Nephron (organoid): Measurements from ENCODE around the gene CACHD1.

Source experiments
- H3K27ac Mint-ChIP-seq, 3 experiments: 2 replicates each; pipeline ENCODE4 v1.8.0; 2020; ENCODE audit warnings: mixed read lengths in 3 of 3, mild to moderate bottlenecking in 2 of 3, moderate library complexity in 1 of 3
- H3K27me3 Mint-ChIP-seq: 2 replicates; pipeline ENCODE4 v1.8.0; 2021; ENCODE audit warnings: low read depth, mild to moderate bottlenecking, moderate library complexity, mixed read lengths
- H3K36me3 Mint-ChIP-seq: 2 replicates; pipeline ENCODE4 v1.8.0; 2020; ENCODE audit warnings: low read depth, mixed read lengths
- H3K4me1 Mint-ChIP-seq: 2 replicates; pipeline ENCODE4 v1.8.0; 2020; ENCODE audit warnings: mixed read lengths
- H3K4me3 Mint-ChIP-seq, 3 experiments: 2 replicates each; pipeline ENCODE4 v1.8.0; 2020; ENCODE audit warnings: mild to moderate bottlenecking in 3 of 3, mixed read lengths in 3 of 3, moderate library complexity in 2 of 3
- H3K9me3 Mint-ChIP-seq: 2 replicates; pipeline ENCODE4 v1.8.0; 2020; ENCODE audit warnings: mixed read lengths
- TF ChIP-seq, protein P1 (sequence below), 3 experiments: fragments of 200-600 bp; sonication (generic); IDR thresholded peaks; one replicate each; pipeline ENCODE4 v1.5.0; 2021; ENCODE audit warnings: antibody characterized with exemption in 3 of 3; ENCODE audit not compliant: unreplicated experiment in 3 of 3

CACHD1 gene

DNA sequence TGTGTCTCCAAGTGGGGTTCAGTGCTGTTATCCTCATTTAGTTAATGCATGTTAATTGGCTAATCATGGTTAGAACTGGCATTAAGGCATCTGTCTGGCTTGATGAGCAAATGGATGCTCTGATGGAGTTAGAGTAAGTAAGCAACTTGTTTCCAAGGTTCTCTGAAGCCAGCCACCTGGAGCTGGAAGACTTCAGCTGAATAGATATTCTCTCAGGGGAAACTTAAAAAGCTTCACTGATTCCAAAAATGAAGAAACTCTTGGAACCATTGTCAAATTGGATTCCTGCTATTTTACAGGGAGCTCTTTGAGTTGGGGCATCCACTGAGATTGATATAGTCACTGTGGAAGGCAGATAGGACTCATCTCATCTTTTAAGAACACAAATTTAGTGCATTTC is 118.9 kb downstream of the CACHD1 start:
- peak overlapping the region in 1 of 3 experiments; percentile 35 for H3K27ac Mint-ChIP-seq
- peaks cover 28% of the 10 kb centered on the region for H3K36me3 Mint-ChIP-seq
- no peaks in the 10 kb centered on the region for H3K9me3 Mint-ChIP-seq
- H3K4me1 Mint-ChIP-seq: no peaks in the 10 kb centered on the region
- TF ChIP-seq, protein P1, sequence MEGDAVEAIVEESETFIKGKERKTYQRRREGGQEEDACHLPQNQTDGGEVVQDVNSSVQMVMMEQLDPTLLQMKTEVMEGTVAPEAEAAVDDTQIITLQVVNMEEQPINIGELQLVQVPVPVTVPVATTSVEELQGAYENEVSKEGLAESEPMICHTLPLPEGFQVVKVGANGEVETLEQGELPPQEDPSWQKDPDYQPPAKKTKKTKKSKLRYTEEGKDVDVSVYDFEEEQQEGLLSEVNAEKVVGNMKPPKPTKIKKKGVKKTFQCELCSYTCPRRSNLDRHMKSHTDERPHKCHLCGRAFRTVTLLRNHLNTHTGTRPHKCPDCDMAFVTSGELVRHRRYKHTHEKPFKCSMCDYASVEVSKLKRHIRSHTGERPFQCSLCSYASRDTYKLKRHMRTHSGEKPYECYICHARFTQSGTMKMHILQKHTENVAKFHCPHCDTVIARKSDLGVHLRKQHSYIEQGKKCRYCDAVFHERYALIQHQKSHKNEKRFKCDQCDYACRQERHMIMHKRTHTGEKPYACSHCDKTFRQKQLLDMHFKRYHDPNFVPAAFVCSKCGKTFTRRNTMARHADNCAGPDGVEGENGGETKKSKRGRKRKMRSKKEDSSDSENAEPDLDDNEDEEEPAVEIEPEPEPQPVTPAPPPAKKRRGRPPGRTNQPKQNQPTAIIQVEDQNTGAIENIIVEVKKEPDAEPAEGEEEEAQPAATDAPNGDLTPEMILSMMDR (IDR thresholded peaks at IDR 0.05; ENCODE audit: unreplicated experiment in 3 of 3): no peak
- H3K4me3 Mint-ChIP-seq: no peak overlapping the region
- no peaks in the 10 kb centered on the region for H3K27me3 Mint-ChIP-seq

DNA sequence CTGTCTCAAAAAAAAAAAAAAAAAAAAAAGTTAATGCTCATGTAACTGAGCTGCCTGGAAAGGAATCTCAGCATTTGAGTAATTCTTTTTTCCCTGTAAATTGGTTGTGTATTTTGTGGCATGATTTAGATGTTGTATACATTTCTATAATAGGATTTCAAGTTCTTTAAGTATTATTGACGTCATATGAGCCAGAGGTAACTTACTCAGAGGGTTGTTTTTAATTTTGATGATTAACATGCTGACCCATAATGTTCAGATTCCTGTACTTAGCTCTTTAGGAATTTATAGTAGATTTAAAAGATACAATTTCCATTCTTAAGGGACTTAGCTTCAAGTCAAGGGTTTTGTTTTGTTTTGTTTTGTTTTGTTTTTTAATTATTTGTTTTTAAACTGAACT is 120.4 kb downstream of the CACHD1 start:
- Mint-ChIP-seq H3K36me3 (peaks cover 19% of the 10 kb centered on the region), H3K9me3 (no peaks in the 10 kb centered on the region), H3K27ac (no peak overlapping the region), H3K27me3 (no peaks in the 10 kb centered on the region), H3K4me3 (no peak overlapping the region), H3K4me1 (peaks cover 11% of the 10 kb centered on the region)
- TF ChIP-seq, protein P1 (IDR thresholded peaks at IDR 0.05; ENCODE audit: unreplicated experiment in 3 of 3): no peak

- Mint-ChIP-seq H3K4me1 (peaks cover 50% of the 10 kb centered on the region), H3K36me3 (peaks cover 13% of the 10 kb centered on the region), H3K9me3 (no peaks in the 10 kb centered on the region), H3K27ac (peak overlapping the region; percentile 57 to 81 (median 74)), H3K4me3 (no peak overlapping the region), H3K27me3 (peaks cover 4% of the 10 kb centered on the region)
- TF ChIP-seq, protein P1 (IDR thresholded peaks at IDR 0.05; ENCODE audit: unreplicated experiment in 3 of 3): no peak
These were observed 124.5 kb downstream of the CACHD1 start for GRCh38 chr1:64594446-64594845.

- Mint-ChIP-seq H3K4me1 (peaks cover 56% of the 10 kb centered on the region), H3K27ac (peak overlapping the region; percentile 57 to 81 (median 74)), H3K36me3 (peaks cover 17% of the 10 kb centered on the region), H3K27me3 (peaks cover 4% of the 10 kb centered on the region), H3K9me3 (no peaks in the 10 kb centered on the region), H3K4me3 (no peak overlapping the region)
- TF ChIP-seq, protein P1 (IDR thresholded peaks at IDR 0.05; ENCODE audit: unreplicated experiment in 3 of 3): no peak
These were observed 126.1 kb downstream of the CACHD1 start for GRCh38 chr1:64595871-64596515.

GRCh38 chr1:64597113-64597512 is 127.2 kb downstream of the CACHD1 start:
- H3K27me3 Mint-ChIP-seq: peaks cover 4% of the 10 kb centered on the region
- no peaks in the 10 kb centered on the region for H3K9me3 Mint-ChIP-seq
- H3K4me1 Mint-ChIP-seq: peaks cover 63% of the 10 kb centered on the region
- peak overlapping the region; percentile 57 to 81 (median 74) for H3K27ac Mint-ChIP-seq
- H3K36me3 Mint-ChIP-seq: peaks cover 15% of the 10 kb centered on the region
- H3K4me3 Mint-ChIP-seq: peak overlapping the region in 2 of 3 experiments; percentile 3 to 51
- TF ChIP-seq, protein P1 (IDR thresholded peaks at IDR 0.05; ENCODE audit: unreplicated experiment in 3 of 3): no peak

GRCh38 chr1:64598100-64598571 is 128.2 kb downstream of the CACHD1 start:
- Mint-ChIP-seq H3K36me3 (peaks cover 25% of the 10 kb centered on the region), H3K4me3 (peak overlapping the region; percentile 34 to 63 (median 38))
- TF ChIP-seq, protein P1 (IDR thresholded peaks at IDR 0.05; ENCODE audit: unreplicated experiment in 3 of 3): no peak

More at GRCh38 chr1:64598100-64598571, 128.2 kb downstream of the CACHD1 start:
- Mint-ChIP-seq H3K9me3 (no peaks in the 10 kb centered on the region), H3K27me3 (peaks cover 4% of the 10 kb centered on the region), H3K27ac (peak overlapping the region; percentile 57 to 81 (median 79)), H3K4me1 (peaks cover 63% of the 10 kb centered on the region)
